Tibial artery (tissue), 4 donors: ENCODE data around the gene ZNF654.

Experiments
- DNase-seq, 2 donors: peaks; one replicate each; pipeline ENCODE4 v3.0.0-alpha.2; 2019
- H3K27ac ChIP-seq, 2 donors: fragments of 200-600 bp; sonication (generic) in 1 of 2; 1 replicate in 1 of 2; 2 replicates in 1 of 2; pipeline ENCODE4 v1.5.1; 2018 to 2019; ENCODE audit warnings: mild to moderate bottlenecking in 1 of 2
- H3K27me3 ChIP-seq, 2 donors: fragments of 200-600 bp; sonication (generic) in 1 of 2; one replicate each; pipeline versions ENCODE4 v1.5.1 to v1.6.0; 2016 to 2019
- H3K36me3 ChIP-seq, 3 donors: fragments of 200-600 bp; sonication (generic) in 2 of 3; one replicate each; pipeline ENCODE4 v1.5.1; 2016 to 2019; ENCODE audit warnings: mild to moderate bottlenecking in 2 of 3
- H3K4me1 ChIP-seq, 4 donors: fragments of 200-600 bp; sonication (generic) in 2 of 4; 1 replicate in 3 of 4; 2 replicates in 1 of 4; pipeline ENCODE4 v1.5.1; 2016 to 2019
- H3K4me3 ChIP-seq, 2 donors: fragments of 200-600 bp; sonication (generic) in 1 of 2; 1 replicate in 1 of 2; 2 replicates in 1 of 2; pipeline ENCODE4 v1.5.1; 2018 to 2019; ENCODE audit warnings: mild to moderate bottlenecking in 2 of 2
- H3K9me3 ChIP-seq, 3 donors: fragments of 200-600 bp; sonication (generic) in 1 of 3; one replicate each; pipeline ENCODE4 v1.5.1; 2016 to 2019
- CTCF ChIP-seq, 2 experiments: fragments of 200-600 bp in 1 of 2; fragments of 450-650 bp in 1 of 2; IDR thresholded peaks; one replicate each; pipeline ENCODE4 v1.5.1; 2017 to 2019; ENCODE audit warnings: antibody characterized with exemption in 2 of 2, mild to moderate bottlenecking in 1 of 2, moderate library complexity in 1 of 2
- intact Hi-C: fragments of 100-400 bp; cut with DNase I; formaldehyde crosslinking; loops from one replicate; pipeline ENCODE4 v1.15.0; 2023; ENCODE audit warnings: low total_unique reads

The ZNF654 gene

GRCh38 chr3:88061746-88062145, 2.7 kb downstream of the ZNF654 start:
- H3K4me3 ChIP-seq, result no peak overlapping the region
- no peak overlapping the region for H3K27ac ChIP-seq

DNA sequence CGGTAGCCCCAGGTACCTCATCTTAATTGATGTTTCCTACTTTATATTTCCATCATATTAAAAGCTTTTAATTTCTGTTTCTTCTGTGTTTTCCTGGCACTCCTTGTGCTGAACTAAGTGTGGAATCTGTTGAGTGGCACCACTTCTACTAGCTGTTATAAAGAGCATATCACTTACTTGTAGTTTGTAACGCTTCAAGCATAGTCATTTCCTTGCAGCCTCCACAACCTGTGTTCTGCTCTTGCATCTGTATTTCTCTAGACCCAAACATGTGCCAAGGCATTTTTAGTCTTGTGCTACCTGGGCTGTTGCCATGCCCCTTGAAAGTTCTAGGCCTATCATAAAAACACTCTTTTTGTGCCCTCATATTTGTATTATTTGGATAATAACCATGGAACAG, 16.0 kb downstream of the ZNF654 start:
- no peaks in the 10 kb centered on the region for H3K9me3 ChIP-seq
- H3K4me3 ChIP-seq, result no peak overlapping the region
- no peak overlapping the region for H3K27ac ChIP-seq
- no peaks in the 10 kb centered on the region for H3K36me3 ChIP-seq
- DNase-seq, result no peak
- H3K4me1 ChIP-seq, result peaks cover 0 to 24% (median 7%) of the 10 kb centered on the region in 4 donors
- H3K27me3 ChIP-seq, result no peaks in the 10 kb centered on the region
- intact Hi-C loops, result no loop called here
- TF ChIP-seq CTCF (IDR thresholded peaks at IDR 0.05), result no peak

More at GRCh38 chr3:88061746-88062145, 2.7 kb downstream of the ZNF654 start:
- no peaks in the 10 kb centered on the region for H3K27me3 ChIP-seq
- H3K9me3 ChIP-seq, result no peaks in the 10 kb centered on the region
- no peak for DNase-seq
- TF ChIP-seq CTCF (IDR thresholded peaks at IDR 0.05), result no peak
- intact Hi-C loops, result no loop called here
- H3K36me3 ChIP-seq, result no peaks in the 10 kb centered on the region
- peaks cover 0 to 63% (median 20%) of the 10 kb centered on the region in 4 donors for H3K4me1 ChIP-seq

- intact Hi-C loops, result no loop called here
- Histone ChIP-seq H3K27me3 (no peaks in the 10 kb centered on the region), H3K4me3 (no peak overlapping the region), H3K36me3 (no peaks in the 10 kb centered on the region), H3K4me1 (peaks cover 0 to 28% (median 7%) of the 10 kb centered on the region in 4 donors), H3K27ac (no peak overlapping the region), H3K9me3 (no peaks in the 10 kb centered on the region)
- no peak for TF ChIP-seq CTCF (IDR thresholded peaks at IDR 0.05)
- no peak for DNase-seq
Observed at GRCh38 chr3:88075497-88075896, 16.4 kb downstream of the ZNF654 start.

GRCh38 chr3:88076712-88077111, 17.7 kb downstream of the ZNF654 start:
- H3K36me3 ChIP-seq, result peaks cover 0 to 4% (median 0%) of the 10 kb centered on the region in 3 donors

GRCh38 chr3:88078932-88079331, 19.9 kb downstream of the ZNF654 start:
- Histone ChIP-seq H3K4me1 (peaks cover 0 to 29% (median 7%) of the 10 kb centered on the region in 4 donors), H3K27ac (no peak overlapping the region), H3K27me3 (no peaks in the 10 kb centered on the region), H3K36me3 (peaks cover 0 to 8% (median 0%) of the 10 kb centered on the region in 3 donors), H3K9me3 (peaks cover 0 to 3% (median 0%) of the 10 kb centered on the region in 3 donors), H3K4me3 (no peak overlapping the region)
- no peak for DNase-seq
- TF ChIP-seq CTCF (IDR thresholded peaks at IDR 0.05), result no peak
- intact Hi-C loops, result no loop called here

More at GRCh38 chr3:88076712-88077111, 17.7 kb downstream of the ZNF654 start:
- Histone ChIP-seq H3K9me3 (no peaks in the 10 kb centered on the region), H3K27ac (no peak overlapping the region), H3K27me3 (no peaks in the 10 kb centered on the region), H3K4me1 (peaks cover 0 to 29% (median 7%) of the 10 kb centered on the region in 4 donors), H3K4me3 (no peak overlapping the region)
- DNase-seq, result no peak
- no peak for TF ChIP-seq CTCF (IDR thresholded peaks at IDR 0.05)
- intact Hi-C loops, result no loop called here

- no peak overlapping the region for H3K27ac ChIP-seq
- intact Hi-C loops, result no loop called here
- peaks cover 7 to 26% (median 14%) of the 10 kb centered on the region in 3 donors for H3K36me3 ChIP-seq
- H3K4me3 ChIP-seq, result no peak overlapping the region
- H3K27me3 ChIP-seq, result no peaks in the 10 kb centered on the region
- DNase-seq, result no peak
- peaks cover 0 to 3% (median 0%) of the 10 kb centered on the region in 3 donors for H3K9me3 ChIP-seq
- peaks cover 0 to 7% (median 4%) of the 10 kb centered on the region in 4 donors for H3K4me1 ChIP-seq
- TF ChIP-seq CTCF (IDR thresholded peaks at IDR 0.05), result no peak
Observed at GRCh38 chr3:88082854-88083253, 23.8 kb downstream of the ZNF654 start.
